Tibial nerve (tissue), 3 donors: ENCODE results near the gene FYCO1.

Experiments used
- POLR2A ChIP-seq, 2 donors: fragments of 450-650 bp; IDR thresholded peaks; one replicate each; pipeline ENCODE4 v1.6.1; 2017; ENCODE audit warnings: antibody characterized with exemption in 2 of 2, mild to moderate bottlenecking in 2 of 2, moderate library complexity in 2 of 2
- TF ChIP-seq, protein P1 (sequence below), 5 experiments: fragments of 200-600 bp in 3 of 5; fragments of 450-650 bp in 2 of 5; sonication (generic) in 3 of 5; IDR thresholded peaks; one replicate each; pipeline ENCODE4 v1.5.1; 2016 to 2019; ENCODE audit warnings: antibody characterized with exemption in 5 of 5, mild to moderate bottlenecking in 3 of 5, moderate library complexity in 2 of 5

DNA sequence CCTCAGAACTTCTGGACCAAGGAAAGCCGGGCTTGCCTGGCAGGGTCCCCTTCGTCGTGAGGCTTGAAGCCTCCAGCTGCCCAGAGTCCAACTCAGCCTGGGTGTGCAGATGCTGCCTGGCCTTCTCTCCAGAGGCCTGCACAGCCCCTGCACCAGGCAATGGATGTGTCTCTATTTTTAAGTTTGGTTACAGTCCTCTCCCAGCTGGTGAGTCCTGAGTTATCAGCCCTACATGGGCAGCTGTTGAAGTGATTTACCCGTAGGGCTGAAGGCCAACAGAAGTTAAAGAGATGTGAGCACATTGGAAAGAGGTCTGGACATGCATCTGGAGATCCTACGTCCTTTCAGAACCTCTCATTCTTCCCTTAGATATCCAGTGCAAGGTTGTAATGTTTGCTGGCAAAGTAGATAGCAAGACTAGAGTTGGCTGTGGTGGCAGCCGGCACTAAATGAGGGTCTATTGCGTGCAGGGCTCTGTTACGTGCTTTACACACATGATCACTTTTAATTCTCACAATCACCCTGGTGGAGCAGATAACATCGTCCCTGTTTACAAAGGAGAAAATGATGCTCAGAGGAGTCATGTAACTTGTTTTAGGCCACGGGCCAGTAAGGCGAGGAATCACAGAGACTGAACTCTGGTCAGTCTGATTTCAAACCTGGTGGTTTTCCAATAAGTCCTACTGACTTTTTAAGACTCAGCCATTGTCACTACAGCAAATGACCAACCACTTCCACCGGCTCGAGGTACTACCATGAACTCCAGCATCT, 9.9 kb downstream of the FYCO1 start:
- TF ChIP-seq, protein P1, sequence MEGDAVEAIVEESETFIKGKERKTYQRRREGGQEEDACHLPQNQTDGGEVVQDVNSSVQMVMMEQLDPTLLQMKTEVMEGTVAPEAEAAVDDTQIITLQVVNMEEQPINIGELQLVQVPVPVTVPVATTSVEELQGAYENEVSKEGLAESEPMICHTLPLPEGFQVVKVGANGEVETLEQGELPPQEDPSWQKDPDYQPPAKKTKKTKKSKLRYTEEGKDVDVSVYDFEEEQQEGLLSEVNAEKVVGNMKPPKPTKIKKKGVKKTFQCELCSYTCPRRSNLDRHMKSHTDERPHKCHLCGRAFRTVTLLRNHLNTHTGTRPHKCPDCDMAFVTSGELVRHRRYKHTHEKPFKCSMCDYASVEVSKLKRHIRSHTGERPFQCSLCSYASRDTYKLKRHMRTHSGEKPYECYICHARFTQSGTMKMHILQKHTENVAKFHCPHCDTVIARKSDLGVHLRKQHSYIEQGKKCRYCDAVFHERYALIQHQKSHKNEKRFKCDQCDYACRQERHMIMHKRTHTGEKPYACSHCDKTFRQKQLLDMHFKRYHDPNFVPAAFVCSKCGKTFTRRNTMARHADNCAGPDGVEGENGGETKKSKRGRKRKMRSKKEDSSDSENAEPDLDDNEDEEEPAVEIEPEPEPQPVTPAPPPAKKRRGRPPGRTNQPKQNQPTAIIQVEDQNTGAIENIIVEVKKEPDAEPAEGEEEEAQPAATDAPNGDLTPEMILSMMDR (IDR thresholded peaks at IDR 0.05), result no peak
- TF ChIP-seq POLR2A (IDR thresholded peaks at IDR 0.05), result no peak
